IMR-90 (cell line): Measurements from ENCODE around the gene ACOXL. TPM values are rescaled to one million over a fixed set of nuclear protein-coding genes. Genes with fewer than 3 reads are reported as not detected.

Experiments
- ATAC-seq: fragments of 200-7000 bp; cut with Tn5 transposase; 2 replicates; pipeline ENCODE4 v1.9.1; 2020; ENCODE audit warnings: low read depth, mild to moderate bottlenecking, moderate library complexity
- BruUV-seq: library from RNA; stranded (reverse); fragments of 400-500 nt; replicated peaks from 2 replicates; lab custom pipeline; 2021; lab: Mats Ljungman, UMichigan
- CTCF ChIA-PET: fragments of 300-600 bp; formaldehyde crosslinking; extraction: SDS; loops from one replicate; lab custom pipeline; 2021; ENCODE audit warnings: antibody characterized with exemption; lab: Yijun Ruan, JAX
- POLR2A ChIA-PET: fragments of 300-600 bp; sonication (Branson Sonifier 250); formaldehyde crosslinking; loops from one replicate; lab custom pipeline; 2022; ENCODE audit warnings: antibody characterized with exemption; ENCODE audit not compliant: unreplicated experiment; lab: Charles Lee
- DNase-seq: peaks from one replicate; pipeline ENCODE4 v3.0.0; 2013
- H2AFZ ChIP-seq: replicated peaks from 2 replicates; pipeline ENCODE3; 2013; ENCODE audit warnings: low read length, mild to moderate bottlenecking; ENCODE audit not compliant: poor library complexity
- H2AK5ac ChIP-seq: 2 replicates; pipeline ENCODE4 v1.6.1; 2013; ENCODE audit warnings: low read depth, low read length, inconsistent platforms
- H2AK9ac ChIP-seq: replicated peaks from 2 replicates; pipeline ENCODE3; 2013; ENCODE audit warnings: mild to moderate bottlenecking, low read depth, low read length, moderate library complexity; ENCODE audit not compliant: poor library complexity
- H2BK120ac ChIP-seq: 2 replicates; pipeline ENCODE4 v1.6.1; 2013; ENCODE audit warnings: low read depth, low read length, inconsistent platforms
- H2BK15ac ChIP-seq: 3 replicates; pipeline ENCODE4 v1.6.1; 2013; ENCODE audit warnings: low read depth, low read length, inconsistent platforms
- H2BK20ac ChIP-seq: 2 replicates; pipeline ENCODE4 v1.6.1; 2013; ENCODE audit warnings: low read depth, mild to moderate bottlenecking, inconsistent platforms, low read length, moderate library complexity
- H2BK5ac ChIP-seq: 2 replicates; pipeline ENCODE4 v1.6.1; 2013; ENCODE audit warnings: mild to moderate bottlenecking, low read depth, low read length, inconsistent platforms; ENCODE audit not compliant: poor library complexity, severe bottlenecking
- H3K14ac ChIP-seq: replicated peaks from 2 replicates; pipeline ENCODE4 v1.6.1; 2013; ENCODE audit warnings: low read depth, low read length, inconsistent platforms
- H3K18ac ChIP-seq: 2 replicates; pipeline ENCODE4 v1.6.1; 2013; ENCODE audit warnings: low read depth, low read length, control low read depth
- H3K23ac ChIP-seq: 2 replicates; pipeline ENCODE4 v1.6.1; 2013; ENCODE audit warnings: low read depth, low read length, inconsistent platforms
- H3K27ac ChIP-seq: 2 replicates; pipeline ENCODE4 v1.5.1; 2013; ENCODE audit warnings: mild to moderate bottlenecking, control low read depth, low read length; ENCODE audit not compliant: insufficient read depth
- H3K27me3 ChIP-seq: 2 replicates; pipeline ENCODE4 v1.6.1; 2013; ENCODE audit warnings: low read length; ENCODE audit not compliant: control insufficient read depth, insufficient read depth
- H3K36me3 ChIP-seq: 2 replicates; pipeline ENCODE4 v1.6.1; 2013; ENCODE audit warnings: low read length, mixed read lengths; ENCODE audit not compliant: control insufficient read depth, insufficient read depth
- H3K4ac ChIP-seq: 2 replicates; pipeline ENCODE4 v1.6.1; 2013; ENCODE audit warnings: low read depth, low read length, inconsistent platforms
- H3K4me1 ChIP-seq: 2 replicates; pipeline ENCODE4 v1.6.1; 2013; ENCODE audit warnings: low read length, mixed read lengths; ENCODE audit not compliant: control insufficient read depth, insufficient read depth
- H3K4me2 ChIP-seq: 2 replicates; pipeline ENCODE4 v1.6.1; 2013; ENCODE audit warnings: low read depth, mild to moderate bottlenecking, control low read depth, low read length, moderate library complexity
- H3K4me3 ChIP-seq: 2 replicates; pipeline ENCODE4 v1.5.1; 2013; ENCODE audit warnings: low read depth, mild to moderate bottlenecking, control low read depth, low read length, moderate library complexity; ENCODE audit not compliant: insufficient read depth
- H3K56ac ChIP-seq: 2 replicates; pipeline ENCODE4 v1.6.1; 2013; ENCODE audit warnings: low read length, inconsistent platforms; ENCODE audit not compliant: insufficient read depth; ENCODE audit errors: extremely low read depth
- H3K79me1 ChIP-seq, 2 experiments: 2 replicates each; pipeline ENCODE4 v1.6.1; 2013; ENCODE audit warnings: low read length in 2 of 2, inconsistent platforms in 1 of 2, low read depth in 1 of 2
- H3K9ac ChIP-seq: 2 replicates; pipeline ENCODE4 v1.6.1; 2013; ENCODE audit warnings: low read depth, low read length, control low read depth
- H3K9me1 ChIP-seq: 2 replicates; pipeline ENCODE4 v1.6.1; 2013; ENCODE audit warnings: low read length, inconsistent platforms; ENCODE audit not compliant: insufficient read depth
- H3K9me3 ChIP-seq: 2 replicates; pipeline ENCODE4 v1.6.1; 2013; ENCODE audit warnings: low read length; ENCODE audit not compliant: control insufficient read depth, insufficient read depth
- H4K20me1 ChIP-seq: 2 replicates; pipeline ENCODE4 v1.6.1; 2013; ENCODE audit warnings: low read length, inconsistent platforms; ENCODE audit not compliant: insufficient read depth
- H4K5ac ChIP-seq: 2 replicates; pipeline ENCODE4 v1.6.1; 2013; ENCODE audit warnings: mild to moderate bottlenecking, low read depth, low read length, control low read depth
- H4K8ac ChIP-seq, 2 experiments: 2 replicates each; pipeline ENCODE4 v1.6.1; 2013; ENCODE audit warnings: low read depth in 2 of 2, low read length in 2 of 2, control low read depth in 1 of 2, inconsistent platforms in 1 of 2
- H4K91ac ChIP-seq: 2 replicates; pipeline ENCODE4 v1.6.1; 2013; ENCODE audit warnings: low read depth, low read length, inconsistent platforms; ENCODE audit not compliant: insufficient read depth
- BHLHE40 ChIP-seq: fragments of 150-350 bp; IDR thresholded peaks from 2 replicates; pipeline ENCODE4 v1.6.1; 2016; ENCODE audit warnings: mild to moderate bottlenecking, low read depth, low read length
- CEBPB ChIP-seq: IDR thresholded peaks from 2 replicates; pipeline ENCODE4 v1.6.1; 2012; ENCODE audit warnings: low read depth, low read length, improper control_type of control experiment
- CHD1 ChIP-seq: IDR thresholded peaks from 2 replicates; pipeline ENCODE4 v1.6.1; 2012; ENCODE audit warnings: low read depth, low read length, improper control_type of control experiment
- FOS ChIP-seq: fragments of 150-350 bp; IDR thresholded peaks from 2 replicates; pipeline ENCODE4 v1.6.1; 2016; ENCODE audit warnings: low read depth, low read length
- MAFK ChIP-seq: IDR thresholded peaks from 2 replicates; pipeline ENCODE4 v1.6.1; 2012; ENCODE audit warnings: low read depth, low read length, improper control_type of control experiment
- MAZ ChIP-seq: IDR thresholded peaks from 2 replicates; pipeline ENCODE4 v1.6.1; 2012; ENCODE audit warnings: low read depth, mild to moderate bottlenecking, low read length, improper control_type of control experiment, moderate library complexity, borderline replicate concordance
- MXI1 ChIP-seq: IDR thresholded peaks from 2 replicates; pipeline ENCODE4 v1.6.1; 2012; ENCODE audit warnings: low read depth, mild to moderate bottlenecking, low read length, moderate library complexity, borderline replicate concordance
- NFE2L2 ChIP-seq: fragments of 150-350 bp; IDR thresholded peaks from 2 replicates; pipeline ENCODE4 v1.6.1; 2016; ENCODE audit warnings: low read depth, mild to moderate bottlenecking, low read length
- RAD21 ChIP-seq: IDR thresholded peaks from 2 replicates; pipeline ENCODE4 v1.6.1; 2012; ENCODE audit warnings: low read length, improper control_type of control experiment
- RCOR1 ChIP-seq: IDR thresholded peaks from 2 replicates; pipeline ENCODE4 v1.6.1; 2012; ENCODE audit warnings: mild to moderate bottlenecking, low read length, improper control_type of control experiment; ENCODE audit not compliant: insufficient replicate concordance
- RFX5 ChIP-seq: IDR thresholded peaks from 2 replicates; pipeline ENCODE4 v1.8.0; 2012; ENCODE audit warnings: low read depth, mild to moderate bottlenecking, low read length, moderate library complexity
- SMC3 ChIP-seq: fragments of 150-350 bp; IDR thresholded peaks from 2 replicates; pipeline ENCODE4 v1.6.1; 2016; ENCODE audit warnings: low read depth, mild to moderate bottlenecking, antibody characterized with exemption, low read length, moderate library complexity
- WGBS, 2 experiments: methylation state at CpG; one replicate each; pipeline versions ENCODE4 v1.1.5 to v1.1.7; 2013; ENCODE audit warnings: missing lambda C conversion rate in 2 of 2; ENCODE audit not compliant: insufficient read length in 1 of 2; ENCODE audit errors: extremely low coverage in 2 of 2; 5-methylcytosine and 5-hydroxymethylcytosine counted together
- dilution Hi-C: fragments of 300-500 bp; cut with HindIII; formaldehyde crosslinking; loops from one replicate; pipeline ENCODE4 v1.14.3; 2018; ENCODE audit warnings: low sequenced_read_pairs; ENCODE audit not compliant: unreplicated experiment
- in situ Hi-C: fragments of 300-500 bp; cut with MboI; formaldehyde crosslinking; loops from 3 replicates; pipeline ENCODE4 v1.14.3; 2019; ENCODE audit warnings: low sequenced_read_pairs, inconsistent platforms, mixed read lengths
- intact Hi-C: fragments of 100-400 bp; cut with micrococcal nuclease; formaldehyde crosslinking; loops from 2 replicates; pipeline ENCODE4 v1.10.0; 2022
- polyA plus RNA-seq, 3 experiments: library from polyadenylated mRNA; depleted of rRNA; stranded (reverse); fragments of >200 nt; gene quantifications; 2 replicates each; pipeline ENCODE4 v1.2.3, GENCODE V29; 2012; ENCODE audit warnings: low replicate concordance in 1 of 3
- total RNA-seq: library from RNA; depleted of rRNA; stranded (reverse); fragments of >200 nt; gene quantifications from 2 replicates; pipeline ENCODE4 v1.2.3, GENCODE V29; 2012
- TF ChIP-seq, protein P1 (sequence below): fragments of 150-350 bp; IDR thresholded peaks from 2 replicates; pipeline ENCODE4 v1.6.1; 2017; ENCODE audit warnings: mild to moderate bottlenecking, antibody characterized with exemption, low read length, low read depth
- TF ChIP-seq, protein P2 (sequence below): conservative IDR thresholded peaks from 2 replicates; pipeline ENCODE4 v1.5.1; 2012; ENCODE audit warnings: mild to moderate bottlenecking, low read depth, low read length, improper control_type of control experiment
- TF ChIP-seq, protein P3 (sequence below): fragments of 150-350 bp; IDR thresholded peaks from 2 replicates; pipeline ENCODE4 v1.6.1; 2016; ENCODE audit warnings: low read depth, mild to moderate bottlenecking, low read length, moderate library complexity, borderline replicate concordance

The ACOXL gene
- total and polyA plus RNA-seq, 2 of the 4 experiments (the other 2 are of a cell fraction): not detected

DNA sequence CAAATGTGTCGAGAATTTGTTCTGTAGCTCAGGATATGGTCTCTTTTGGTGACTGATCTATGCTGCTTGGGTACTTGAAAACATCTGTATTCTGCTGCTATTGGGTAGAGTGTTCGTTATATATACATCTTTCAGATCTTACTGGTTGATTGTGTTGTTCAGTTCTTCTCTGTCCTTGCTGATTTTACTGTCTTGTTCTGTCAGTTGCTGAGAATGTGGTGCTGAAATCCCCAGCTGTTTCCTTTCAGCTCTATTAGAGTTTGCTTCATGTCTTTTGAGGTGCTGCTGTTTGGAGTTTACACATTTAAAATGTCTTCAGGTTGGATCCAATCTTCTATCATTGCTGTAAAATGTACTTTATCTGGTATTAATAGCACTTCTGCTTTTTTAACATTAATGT is 401.2 kb downstream of the ACOXL start:
- Histone ChIP-seq H3K27me3 (no peaks in the 10 kb centered on the region), H4K5ac (no peak overlapping the region), H3K56ac (no peak overlapping the region), H2AK9ac (no peak overlapping the region), H2AK5ac (no peak overlapping the region), H3K18ac (no peak overlapping the region), H2BK20ac (no peak overlapping the region), H4K20me1 (peaks cover 6% of the 10 kb centered on the region; the same call in 1 of the 2 replicates), H2BK120ac (no peak overlapping the region), H3K9me1 (no peaks in the 10 kb centered on the region; the same call in 1 of the 2 replicates), H3K79me1 (no peaks in the 10 kb centered on the region), H2BK15ac (no peak overlapping the region), H3K4me1 (no peaks in the 10 kb centered on the region; the same call in 1 of the 2 replicates), H3K9me3 (no peaks in the 10 kb centered on the region), H2AFZ (no peak overlapping the region), H3K4me3 (no peak overlapping the region), H4K91ac (no peak overlapping the region), H4K8ac (no peak overlapping the region), H3K9ac (no peak overlapping the region), H3K4ac (no peak overlapping the region), H3K27ac (no peak overlapping the region), H2BK5ac (no peak overlapping the region), H3K36me3 (peaks cover 16% of the 10 kb centered on the region), H3K4me2 (no peak overlapping the region), H3K14ac (no peak overlapping the region), H3K23ac (no peak overlapping the region)
- dilution Hi-C loops: no loop called here
- in situ Hi-C loops: no loop called here
- intact Hi-C loops: no loop called here
- CTCF ChIA-PET: no interaction called here
- DNase-seq (no peak), ATAC-seq (no peak)
- no TSS peak for BruUV-seq
- POLR2A ChIA-PET: no interaction called here
- TF ChIP-seq MAZ: no peak
- TF ChIP-seq MAFK: no peak
- TF ChIP-seq CEBPB: no peak
- TF ChIP-seq, protein P1, sequence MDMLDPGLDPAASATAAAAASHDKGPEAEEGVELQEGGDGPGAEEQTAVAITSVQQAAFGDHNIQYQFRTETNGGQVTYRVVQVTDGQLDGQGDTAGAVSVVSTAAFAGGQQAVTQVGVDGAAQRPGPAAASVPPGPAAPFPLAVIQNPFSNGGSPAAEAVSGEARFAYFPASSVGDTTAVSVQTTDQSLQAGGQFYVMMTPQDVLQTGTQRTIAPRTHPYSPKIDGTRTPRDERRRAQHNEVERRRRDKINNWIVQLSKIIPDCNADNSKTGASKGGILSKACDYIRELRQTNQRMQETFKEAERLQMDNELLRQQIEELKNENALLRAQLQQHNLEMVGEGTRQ: no peak
- no peak for TF ChIP-seq SMC3
- TF ChIP-seq BHLHE40: no peak
- no peak for TF ChIP-seq NFE2L2
- TF ChIP-seq, protein P2, sequence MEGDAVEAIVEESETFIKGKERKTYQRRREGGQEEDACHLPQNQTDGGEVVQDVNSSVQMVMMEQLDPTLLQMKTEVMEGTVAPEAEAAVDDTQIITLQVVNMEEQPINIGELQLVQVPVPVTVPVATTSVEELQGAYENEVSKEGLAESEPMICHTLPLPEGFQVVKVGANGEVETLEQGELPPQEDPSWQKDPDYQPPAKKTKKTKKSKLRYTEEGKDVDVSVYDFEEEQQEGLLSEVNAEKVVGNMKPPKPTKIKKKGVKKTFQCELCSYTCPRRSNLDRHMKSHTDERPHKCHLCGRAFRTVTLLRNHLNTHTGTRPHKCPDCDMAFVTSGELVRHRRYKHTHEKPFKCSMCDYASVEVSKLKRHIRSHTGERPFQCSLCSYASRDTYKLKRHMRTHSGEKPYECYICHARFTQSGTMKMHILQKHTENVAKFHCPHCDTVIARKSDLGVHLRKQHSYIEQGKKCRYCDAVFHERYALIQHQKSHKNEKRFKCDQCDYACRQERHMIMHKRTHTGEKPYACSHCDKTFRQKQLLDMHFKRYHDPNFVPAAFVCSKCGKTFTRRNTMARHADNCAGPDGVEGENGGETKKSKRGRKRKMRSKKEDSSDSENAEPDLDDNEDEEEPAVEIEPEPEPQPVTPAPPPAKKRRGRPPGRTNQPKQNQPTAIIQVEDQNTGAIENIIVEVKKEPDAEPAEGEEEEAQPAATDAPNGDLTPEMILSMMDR: no peak
- no peak for TF ChIP-seq RFX5
- TF ChIP-seq MXI1: no peak
- no peak for TF ChIP-seq FOS
- TF ChIP-seq RCOR1: no peak
- TF ChIP-seq, protein P3, sequence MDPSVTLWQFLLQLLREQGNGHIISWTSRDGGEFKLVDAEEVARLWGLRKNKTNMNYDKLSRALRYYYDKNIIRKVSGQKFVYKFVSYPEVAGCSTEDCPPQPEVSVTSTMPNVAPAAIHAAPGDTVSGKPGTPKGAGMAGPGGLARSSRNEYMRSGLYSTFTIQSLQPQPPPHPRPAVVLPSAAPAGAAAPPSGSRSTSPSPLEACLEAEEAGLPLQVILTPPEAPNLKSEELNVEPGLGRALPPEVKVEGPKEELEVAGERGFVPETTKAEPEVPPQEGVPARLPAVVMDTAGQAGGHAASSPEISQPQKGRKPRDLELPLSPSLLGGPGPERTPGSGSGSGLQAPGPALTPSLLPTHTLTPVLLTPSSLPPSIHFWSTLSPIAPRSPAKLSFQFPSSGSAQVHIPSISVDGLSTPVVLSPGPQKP: no peak
- no peak for TF ChIP-seq RAD21
- no peak for TF ChIP-seq CHD1
- WGBS, 2 experiments: 60% methylated on average over 1 of the region's 2 CpGs; no CpG with 5 or more reads in 1 of the 2 experiments
